HG02678 (cell line): ENCODE results near the gene FAM3B.
"Not testable (repeated sequence)": the region's sequence is repeated elsewhere in the genome, so short reads cannot be mapped to it uniquely, and the experiment has no call there.

Experiments used
- ATAC-seq: cut with Tn5 transposase; IDR thresholded peaks from one replicate; pipeline ENCODE4 v1.9.1; 2021; ENCODE audit warnings: mild to moderate bottlenecking, moderate library complexity; ENCODE audit not compliant: unreplicated experiment

The FAM3B gene

DNA sequence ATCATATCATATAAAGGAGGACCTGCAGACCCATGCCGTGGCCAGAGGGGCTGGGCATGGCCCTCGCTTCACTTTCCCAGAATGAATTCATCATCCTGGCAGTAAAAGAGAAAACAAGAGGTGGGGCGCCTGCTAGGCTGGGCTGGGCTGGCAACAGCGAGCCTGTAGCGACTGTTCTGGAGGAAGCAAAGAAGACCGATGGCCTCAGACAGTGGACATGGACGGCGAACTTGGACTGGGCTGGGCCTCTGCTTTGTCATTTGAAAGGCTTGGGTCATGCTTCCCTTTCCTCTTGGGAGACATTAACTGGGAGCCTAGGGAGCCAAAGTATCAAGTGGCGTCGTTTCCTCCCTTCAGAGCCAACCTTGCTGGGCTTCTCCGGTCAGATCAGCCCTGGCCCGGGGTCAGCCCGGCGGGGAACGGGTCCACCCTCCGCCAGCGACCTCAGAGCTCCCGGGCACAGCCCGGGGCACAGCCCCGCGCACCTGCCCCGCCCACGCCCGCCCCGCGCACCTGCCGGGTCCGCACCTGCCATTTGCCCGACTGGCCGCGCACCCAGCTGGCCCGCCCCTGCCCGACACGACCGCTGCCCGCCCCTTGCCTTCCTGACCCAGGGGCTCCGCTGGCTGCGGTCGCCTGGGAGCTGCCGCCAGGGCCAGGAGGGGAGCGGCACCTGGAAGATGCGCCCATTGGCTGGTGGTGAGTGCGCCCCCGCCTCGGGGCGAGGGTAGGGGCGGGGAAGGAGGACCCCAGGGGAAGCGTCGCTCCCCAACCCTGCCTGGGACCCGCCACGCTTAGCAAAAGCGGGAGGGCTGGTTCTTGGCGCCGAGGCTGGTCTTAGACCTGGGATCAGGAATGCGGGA lies at the start of gene FAM3B:
TSS of gene FAM3B (plus strand) at position 602 of the 863 bp plus-strand sequence. CDS start at position 681, 79 bp downstream.
- no peak for ATAC-seq

DNA sequence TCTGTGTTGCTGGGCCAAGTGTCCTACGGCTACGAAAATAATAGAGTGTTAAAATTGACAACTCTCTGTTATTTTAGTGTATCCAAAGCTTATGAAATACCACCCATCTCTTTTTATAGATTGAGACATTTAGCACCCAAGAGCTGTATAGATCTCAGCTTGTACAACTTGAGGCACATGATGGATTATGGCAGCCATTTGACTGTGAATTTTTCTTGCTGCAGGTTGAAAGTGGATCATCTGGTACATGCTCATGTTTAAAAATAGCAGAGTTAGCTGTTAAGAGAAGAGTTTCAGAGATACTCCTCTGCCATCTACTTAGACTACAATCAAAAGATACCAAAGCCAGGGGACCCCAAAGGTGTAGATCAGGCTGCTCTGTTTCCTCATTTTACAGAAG lies 49.3 kb upstream of the FAM3B start:
- ATAC-seq, result no peak

GRCh38 chr21:41269535-41269934 lies 47.1 kb upstream of the FAM3B start:
- no peak for ATAC-seq

DNA sequence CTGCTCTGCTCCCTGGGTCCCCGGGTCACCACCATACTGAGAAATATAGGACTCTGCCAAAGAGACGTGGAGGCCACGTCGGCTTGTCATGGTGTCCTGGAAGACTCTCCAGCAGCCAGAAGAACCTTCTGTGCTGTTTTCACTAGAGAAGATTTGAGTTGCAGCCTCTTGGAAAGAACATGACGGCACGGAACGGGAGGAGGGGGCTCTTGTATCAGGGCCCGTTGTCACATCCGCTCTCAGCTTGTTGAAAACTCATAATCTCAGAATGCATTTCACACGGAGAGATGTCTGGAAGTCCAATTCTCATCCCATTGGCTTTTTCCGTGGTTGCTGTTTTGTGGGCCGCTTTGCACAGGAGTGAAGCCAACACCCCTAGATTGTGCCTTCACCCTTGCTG lies 39.4 kb upstream of the FAM3B start:
- ATAC-seq, result no peak

GRCh38 chr21:41277846-41278245 lies 38.8 kb upstream of the FAM3B start:
- no peak for ATAC-seq

DNA sequence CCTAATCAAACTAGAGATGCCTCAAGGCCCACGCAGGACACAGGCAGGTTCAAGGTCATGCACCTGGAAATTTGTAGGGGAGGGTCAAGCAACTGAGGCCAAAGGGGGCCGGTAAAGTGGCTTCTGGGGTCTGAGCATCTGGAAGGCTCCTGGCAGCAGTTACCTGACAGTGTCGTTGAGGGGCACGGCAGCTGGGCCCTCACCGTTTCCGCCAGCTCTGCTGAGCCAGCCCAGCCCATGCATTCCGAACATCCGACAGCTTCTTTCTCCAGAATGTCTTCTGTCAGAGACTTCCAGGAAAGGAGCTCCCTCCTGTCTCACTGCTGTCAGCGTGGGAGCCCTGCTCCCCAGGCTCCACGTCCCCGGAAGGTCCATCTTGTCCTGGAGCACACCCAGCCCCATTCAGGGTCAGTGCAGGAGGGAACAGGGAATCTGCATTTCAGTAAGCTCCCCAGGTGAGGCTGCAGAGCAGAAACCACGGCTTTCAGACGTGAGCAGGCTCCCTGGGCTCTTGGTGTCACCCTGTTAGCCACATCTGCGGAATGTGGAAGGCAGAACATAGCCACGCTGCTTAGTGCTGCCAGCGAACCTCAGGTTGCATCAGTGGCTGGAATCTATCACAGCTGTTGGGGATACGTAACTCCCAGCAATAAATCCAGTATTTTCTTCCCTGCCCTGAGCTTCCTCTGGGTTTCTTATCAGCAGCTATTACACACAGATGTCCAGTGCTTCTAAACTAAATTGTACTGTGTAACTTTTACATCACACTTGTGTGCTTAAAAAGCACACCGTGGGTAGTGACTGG lies 36.3 kb upstream of the FAM3B start:
- ATAC-seq, result no peak

- no peak for ATAC-seq
These were observed 34.2 kb upstream of the FAM3B start for GRCh38 chr21:41282412-41282811.

DNA sequence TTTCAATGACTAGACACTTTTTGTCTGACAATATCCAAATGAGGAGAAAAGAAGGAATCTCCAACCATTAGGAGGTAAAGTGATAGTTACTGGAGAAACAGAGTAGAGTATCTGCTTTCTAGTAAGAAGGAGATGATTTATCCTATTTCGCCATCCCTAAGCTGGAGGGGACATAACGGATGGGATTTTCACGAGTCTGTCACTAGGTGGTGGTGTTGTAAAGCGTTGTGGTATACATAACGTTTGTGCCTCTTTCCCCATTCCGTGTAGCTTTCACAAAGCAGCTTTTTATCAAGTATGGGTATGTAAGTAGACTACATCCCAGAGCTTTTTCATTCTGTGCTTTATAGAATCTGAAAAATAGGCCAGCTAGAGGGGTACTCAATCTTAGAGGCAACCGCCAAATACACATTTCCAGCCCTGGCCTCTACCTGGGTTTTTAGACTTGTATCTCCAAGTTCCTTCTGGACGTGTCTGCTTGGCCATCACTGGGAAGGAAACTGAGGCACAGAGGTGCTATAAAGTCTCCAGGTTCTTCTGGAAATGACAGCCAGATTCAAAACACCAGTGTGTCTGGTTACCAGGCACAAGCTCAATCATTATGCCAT lies 33.3 kb upstream of the FAM3B start:
- peak; percentile 60 for ATAC-seq

DNA sequence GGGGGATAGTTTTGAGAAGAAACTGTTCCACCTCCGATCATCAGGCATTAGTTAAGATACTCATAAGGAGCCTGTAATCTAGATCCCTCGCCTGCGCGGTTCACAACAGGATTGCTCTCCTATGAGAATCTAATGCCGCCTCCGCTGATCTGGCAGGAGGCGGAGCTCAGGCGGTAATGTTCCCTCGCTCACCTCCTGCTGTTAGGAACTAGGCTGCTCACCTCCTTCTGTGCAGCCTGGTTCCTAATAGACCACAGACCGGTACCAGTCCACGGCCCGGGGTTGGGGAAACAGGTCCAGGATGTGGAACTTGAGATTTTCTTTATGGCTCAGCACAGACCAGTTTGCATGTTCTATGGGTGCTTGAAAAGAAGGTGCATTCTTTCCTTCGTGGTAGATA lies 27.2 kb upstream of the FAM3B start:
- no peak for ATAC-seq

- no peak for ATAC-seq
These were observed 26.3 kb upstream of the FAM3B start for GRCh38 chr21:41290106-41290799.

DNA sequence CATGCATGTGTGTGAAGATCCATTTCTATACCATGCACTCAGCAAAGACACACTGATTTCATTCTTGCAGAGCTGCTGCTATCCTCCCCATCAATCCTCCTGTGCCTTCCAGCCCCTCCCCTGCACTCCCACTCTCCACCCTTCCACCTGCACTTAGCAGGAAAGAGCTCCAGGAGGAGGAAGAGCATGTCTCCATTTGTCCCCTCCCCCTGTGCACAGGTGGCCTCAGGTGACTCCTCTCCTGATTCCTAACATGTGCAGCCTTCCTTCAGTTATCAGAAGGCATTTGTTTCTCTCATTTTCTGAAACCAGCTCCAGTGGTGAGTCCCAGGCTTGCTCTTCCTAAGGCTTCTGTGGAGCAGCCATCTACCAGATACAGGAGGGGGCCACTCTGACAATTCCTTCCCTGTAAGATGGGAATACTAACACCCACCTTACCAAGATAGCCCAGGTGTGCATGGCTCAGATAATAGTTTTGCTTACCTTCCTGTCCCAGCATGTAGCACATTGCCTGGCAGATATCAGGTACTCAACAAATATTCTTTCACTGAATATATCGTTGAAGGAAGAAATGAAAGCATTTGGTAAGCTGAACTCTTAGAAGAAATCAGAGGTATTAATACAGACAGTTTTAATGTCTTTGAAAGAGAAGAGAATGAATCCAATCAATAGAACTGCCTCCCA lies 21.9 kb upstream of the FAM3B start:
- no peak for ATAC-seq

DNA sequence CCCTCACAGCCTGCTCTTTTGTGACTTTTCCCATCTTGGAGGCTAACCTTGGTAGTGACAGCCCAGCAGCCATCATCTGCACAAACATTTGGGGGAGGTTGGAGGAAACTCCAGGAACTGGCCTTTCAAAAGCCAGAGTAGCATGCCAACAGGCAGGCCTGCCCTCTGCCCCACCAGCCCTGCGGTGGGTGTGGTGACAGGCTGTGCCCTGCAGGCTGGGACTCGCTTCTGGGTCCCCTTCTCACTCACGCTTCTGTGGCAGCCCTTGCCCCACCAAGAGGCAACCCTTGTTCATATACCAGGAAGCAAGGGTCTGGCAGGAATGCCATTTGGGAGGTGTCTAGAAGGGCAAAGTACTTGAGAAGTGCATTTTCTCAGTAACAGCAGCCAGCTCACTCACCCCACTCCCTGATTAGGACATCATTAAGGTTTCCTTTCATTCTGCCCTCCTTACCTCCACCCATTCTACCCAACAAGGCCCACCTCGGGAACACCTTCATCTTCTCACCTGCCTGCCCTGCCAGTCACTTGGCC lies 20.8 kb upstream of the FAM3B start:
- ATAC-seq, result no peak

DNA sequence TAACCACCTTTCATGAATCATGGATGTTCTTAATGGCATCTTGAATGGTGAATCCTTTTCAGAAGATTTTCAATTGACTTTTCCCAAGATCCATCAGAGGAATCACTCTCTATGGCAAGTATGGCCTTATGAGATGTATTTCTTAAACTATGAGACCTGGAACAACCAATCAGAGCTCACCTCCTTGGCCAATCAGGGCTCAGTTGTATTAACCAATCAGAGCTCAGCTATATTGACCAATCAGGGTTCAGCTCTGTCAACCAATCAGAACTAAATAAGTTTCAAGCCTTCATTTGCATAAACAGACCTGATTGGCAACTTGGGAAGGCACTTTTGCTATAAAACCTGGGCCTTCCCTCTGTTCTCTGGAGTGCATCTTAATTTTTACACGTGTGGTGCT lies 13.6 kb upstream of the FAM3B start:
- no peak for ATAC-seq

GRCh38 chr21:41304068-41304720 lies 12.4 kb upstream of the FAM3B start:
- ATAC-seq, result no peak

DNA sequence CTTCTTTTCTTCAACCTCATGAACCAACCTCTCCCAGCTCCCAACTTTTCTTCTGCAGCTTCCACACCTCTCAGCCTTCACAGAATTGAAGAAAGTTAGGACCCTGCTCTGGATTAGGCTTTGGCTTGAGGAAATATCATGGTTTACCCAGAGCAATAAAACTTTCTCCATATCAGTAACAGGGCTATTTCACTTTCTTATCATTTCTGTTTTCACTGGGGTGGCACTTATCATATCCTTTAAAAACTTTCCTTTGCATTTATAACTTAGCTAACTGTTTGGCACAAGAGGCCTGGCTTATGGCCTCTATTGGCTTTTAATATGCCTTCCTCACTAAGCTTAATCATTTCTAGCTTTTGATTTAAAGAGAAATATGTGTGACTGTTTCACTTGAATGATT lies 9.4 kb upstream of the FAM3B start:
- no peak for ATAC-seq

DNA sequence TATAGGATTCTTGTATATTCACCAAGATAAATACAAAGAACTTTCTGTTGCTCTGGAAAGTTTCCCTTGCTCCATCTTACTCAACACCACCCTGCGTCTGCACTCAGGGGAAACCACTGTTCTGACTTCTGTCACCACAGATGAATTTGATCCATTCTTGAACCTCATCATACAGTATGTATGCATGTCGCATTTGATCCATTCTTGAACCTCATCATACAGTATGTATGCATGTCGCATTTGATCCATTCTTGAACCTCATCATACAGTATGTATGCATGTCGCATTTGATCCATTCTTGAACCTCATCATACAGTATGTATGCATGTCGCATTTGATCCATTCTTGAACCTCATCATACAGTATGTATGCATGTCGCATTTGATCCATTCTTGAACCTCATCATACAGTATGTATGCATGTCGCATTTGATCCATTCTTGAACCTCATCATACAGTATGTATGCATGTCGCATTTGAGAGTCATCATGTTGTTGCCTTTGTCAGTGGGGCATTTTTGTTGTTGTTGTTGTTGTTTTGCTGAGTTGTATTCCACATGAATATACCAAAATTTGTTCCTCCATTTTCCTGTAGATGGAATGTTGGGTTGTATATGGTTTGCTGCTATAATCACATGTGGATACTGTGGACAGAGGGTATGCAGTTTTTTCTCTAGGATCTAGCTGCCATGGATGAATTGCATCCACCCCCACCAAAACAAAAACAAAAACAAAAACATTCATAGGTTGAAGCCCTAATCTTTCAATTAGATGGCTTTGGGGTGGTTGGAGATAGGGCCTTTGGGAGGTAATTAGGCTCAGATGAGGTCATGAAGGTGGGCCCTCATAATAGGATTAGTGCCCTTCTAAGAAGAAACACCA lies 3.1 kb upstream of the FAM3B start:
- ATAC-seq, result not testable (repeated sequence)

GRCh38 chr21:41315726-41316125 lies 875 bp upstream of the FAM3B start:
- no peak for ATAC-seq

DNA sequence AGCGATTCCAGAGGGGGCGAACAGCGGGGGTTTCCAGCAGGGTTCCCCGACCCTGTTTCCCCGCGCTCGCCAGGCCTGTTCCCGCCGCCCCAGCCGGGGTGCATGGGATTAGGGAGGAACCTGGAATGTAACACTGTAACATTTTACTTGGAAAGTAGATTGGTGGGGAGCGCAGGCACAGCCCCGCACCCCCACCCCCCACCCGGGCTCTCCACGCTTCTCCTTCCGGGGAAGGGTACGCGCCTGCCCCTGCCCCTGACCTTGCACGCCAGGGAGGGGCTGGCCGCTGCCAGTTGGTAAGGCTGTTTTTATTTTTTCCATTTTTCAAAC lies 427 bp downstream of the FAM3B start:
- ATAC-seq, result no peak

- ATAC-seq, result no peak
These were observed 857 bp downstream of the FAM3B start for GRCh38 chr21:41317458-41317857.
